Body of pancreas (tissue), 4 donors: ENCODE data around the gene SEM1.
"Not testable (repeated sequence)": the region's sequence is repeated elsewhere in the genome, so short reads cannot be mapped to it uniquely, and the experiment has no call there.

Source experiments
- CTCF ChIP-seq, 7 experiments: fragments of 450-650 bp in 4 of 7; fragments of 200-600 bp in 3 of 7; sonication (generic) in 3 of 7; IDR thresholded peaks; one replicate each; pipeline ENCODE4 v1.5.1; 2016 to 2019; ENCODE audit warnings: antibody characterized with exemption in 7 of 7
- POLR2A ChIP-seq, 3 donors: fragments of 450-650 bp; IDR thresholded peaks; one replicate each; pipeline ENCODE4 v1.6.1; 2016; ENCODE audit warnings: antibody characterized with exemption in 3 of 3, mild to moderate bottlenecking in 2 of 3

- not testable (repeated sequence) for TF ChIP-seq CTCF, POLR2A (IDR thresholded peaks at IDR 0.05)
These were observed 48.2 kb upstream of the SEM1 start for GRCh38 chr7:96757880-96758279.
